Progenitor cell of endocrine pancreas (in vitro differentiated cells): Measurements from ENCODE around the gene GLYATL1B. TPM values are rescaled to one million over a fixed set of nuclear protein-coding genes. Genes with fewer than 3 reads are reported as not detected.
"Not testable (repeated sequence)": the region's sequence is repeated elsewhere in the genome, so short reads cannot be mapped to it uniquely, and the experiment has no call there.

ENCODE experiments used
- DNase-seq: peaks from one replicate; pipeline ENCODE4 v3.0.0; 2021; ENCODE audit warnings: low spot score; ENCODE audit not compliant: unreplicated experiment
- H3K27ac Mint-ChIP-seq: 2 replicates; pipeline ENCODE4 v1.8.0; 2021; ENCODE audit warnings: mild to moderate bottlenecking, moderate library complexity, mixed read lengths
- H3K27me3 Mint-ChIP-seq: 2 replicates; pipeline ENCODE4 v1.8.0; 2021; ENCODE audit warnings: mixed read lengths
- H3K36me3 Mint-ChIP-seq: 2 replicates; pipeline ENCODE4 v1.8.0; 2022; ENCODE audit warnings: mixed read lengths; ENCODE audit not compliant: insufficient read depth
- H3K4me1 Mint-ChIP-seq: 2 replicates; pipeline ENCODE4 v1.8.0; 2021; ENCODE audit warnings: low read depth, mixed read lengths
- H3K4me3 Mint-ChIP-seq: 2 replicates; pipeline ENCODE4 v1.8.0; 2021; ENCODE audit warnings: low read depth, mild to moderate bottlenecking, moderate library complexity, mixed read lengths
- H3K9me3 Mint-ChIP-seq: 2 replicates; pipeline ENCODE4 v1.8.0; 2021; ENCODE audit warnings: low read depth, mixed read lengths
- total RNA-seq: library from RNA; stranded (reverse); gene quantifications from 2 replicates; pipeline ENCODE4 v1.2.1, GENCODE V29; 2021
- TF ChIP-seq, protein P1 (sequence below): fragments of 200-600 bp; sonication (generic); IDR thresholded peaks from one replicate; pipeline ENCODE4 v1.5.0; 2021; ENCODE audit warnings: antibody characterized with exemption, mild to moderate bottlenecking; ENCODE audit not compliant: unreplicated experiment

Gene GLYATL1B
- total RNA-seq, 1 donor from 2014 or later, result not detected

DNA sequence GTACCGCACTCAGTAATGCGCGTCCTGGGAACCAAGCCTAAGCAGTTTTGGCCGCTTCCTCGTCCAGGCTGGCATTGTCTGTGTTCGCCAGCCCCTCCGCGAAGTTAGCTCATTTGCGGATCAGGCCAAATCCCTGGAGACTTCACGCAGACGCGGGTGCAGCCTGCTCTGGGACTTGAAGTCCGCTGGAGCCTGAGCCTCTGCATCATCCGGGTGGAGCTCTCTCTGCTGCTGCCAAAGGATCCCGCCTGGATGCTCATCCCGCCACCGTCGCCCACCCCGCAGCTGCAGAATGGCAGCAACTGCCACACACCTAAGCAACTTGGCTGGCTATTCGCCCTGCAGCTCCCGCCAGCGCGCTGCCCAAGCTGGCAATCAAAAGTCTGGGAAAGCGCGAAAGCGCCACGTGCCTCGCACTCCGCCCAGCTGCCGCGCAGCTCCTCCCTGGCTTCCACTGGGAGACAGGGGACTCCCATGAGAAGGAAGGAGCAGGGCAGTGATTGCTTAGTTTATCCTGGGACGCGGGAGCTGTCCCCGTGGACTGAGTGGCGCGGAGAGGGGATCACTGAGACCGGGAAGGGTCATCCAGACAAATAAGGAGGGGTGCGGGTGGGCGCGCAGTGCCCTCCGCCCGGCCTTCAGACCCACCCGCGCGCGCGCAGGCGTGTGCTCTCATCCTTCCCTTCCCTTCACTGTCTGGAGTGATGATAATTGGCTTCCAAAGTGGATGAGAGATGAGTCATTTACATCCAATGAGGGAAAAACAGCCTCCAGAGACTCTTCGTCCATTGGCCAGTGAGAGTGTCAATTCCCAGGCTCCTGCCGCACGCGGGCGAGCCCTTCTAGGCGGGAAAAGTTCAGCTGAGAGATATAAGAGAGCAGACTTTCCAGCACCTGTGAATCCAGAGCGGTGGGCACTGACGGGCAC is 23.2 kb upstream of the GLYATL1B start:
- no peaks in the 10 kb centered on the region for H3K9me3 Mint-ChIP-seq
- H3K36me3 Mint-ChIP-seq, result no peaks in the 10 kb centered on the region
- H3K4me3 Mint-ChIP-seq, result no peak overlapping the region
- H3K4me1 Mint-ChIP-seq, result peaks cover 2% of the 10 kb centered on the region
- H3K27me3 Mint-ChIP-seq, result peaks cover 39% of the 10 kb centered on the region
- no peak for DNase-seq
- TF ChIP-seq, protein P1, sequence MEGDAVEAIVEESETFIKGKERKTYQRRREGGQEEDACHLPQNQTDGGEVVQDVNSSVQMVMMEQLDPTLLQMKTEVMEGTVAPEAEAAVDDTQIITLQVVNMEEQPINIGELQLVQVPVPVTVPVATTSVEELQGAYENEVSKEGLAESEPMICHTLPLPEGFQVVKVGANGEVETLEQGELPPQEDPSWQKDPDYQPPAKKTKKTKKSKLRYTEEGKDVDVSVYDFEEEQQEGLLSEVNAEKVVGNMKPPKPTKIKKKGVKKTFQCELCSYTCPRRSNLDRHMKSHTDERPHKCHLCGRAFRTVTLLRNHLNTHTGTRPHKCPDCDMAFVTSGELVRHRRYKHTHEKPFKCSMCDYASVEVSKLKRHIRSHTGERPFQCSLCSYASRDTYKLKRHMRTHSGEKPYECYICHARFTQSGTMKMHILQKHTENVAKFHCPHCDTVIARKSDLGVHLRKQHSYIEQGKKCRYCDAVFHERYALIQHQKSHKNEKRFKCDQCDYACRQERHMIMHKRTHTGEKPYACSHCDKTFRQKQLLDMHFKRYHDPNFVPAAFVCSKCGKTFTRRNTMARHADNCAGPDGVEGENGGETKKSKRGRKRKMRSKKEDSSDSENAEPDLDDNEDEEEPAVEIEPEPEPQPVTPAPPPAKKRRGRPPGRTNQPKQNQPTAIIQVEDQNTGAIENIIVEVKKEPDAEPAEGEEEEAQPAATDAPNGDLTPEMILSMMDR, result no peak
- no peak overlapping the region for H3K27ac Mint-ChIP-seq

- not testable (repeated sequence) for H3K27ac Mint-ChIP-seq, H3K9me3 Mint-ChIP-seq, H3K4me1 Mint-ChIP-seq, H3K4me3 Mint-ChIP-seq, H3K36me3 Mint-ChIP-seq, DNase-seq
- peaks cover 42% of the 10 kb centered on the region for H3K27me3 Mint-ChIP-seq
Measured at GRCh38 chr11:59063996-59064727, 21.9 kb upstream of the GLYATL1B start.

GRCh38 chr11:59069087-59069486 is 17.0 kb upstream of the GLYATL1B start:
- H3K4me1 Mint-ChIP-seq, result no peaks in the 10 kb centered on the region
- H3K4me3 Mint-ChIP-seq, result no peak overlapping the region
- no peaks in the 10 kb centered on the region for H3K36me3 Mint-ChIP-seq
- peaks cover 3% of the 10 kb centered on the region for H3K9me3 Mint-ChIP-seq
- TF ChIP-seq, protein P1, result no peak
- DNase-seq, result no peak
- no peak overlapping the region for H3K27ac Mint-ChIP-seq
- H3K27me3 Mint-ChIP-seq, result peaks cover 35% of the 10 kb centered on the region

DNA sequence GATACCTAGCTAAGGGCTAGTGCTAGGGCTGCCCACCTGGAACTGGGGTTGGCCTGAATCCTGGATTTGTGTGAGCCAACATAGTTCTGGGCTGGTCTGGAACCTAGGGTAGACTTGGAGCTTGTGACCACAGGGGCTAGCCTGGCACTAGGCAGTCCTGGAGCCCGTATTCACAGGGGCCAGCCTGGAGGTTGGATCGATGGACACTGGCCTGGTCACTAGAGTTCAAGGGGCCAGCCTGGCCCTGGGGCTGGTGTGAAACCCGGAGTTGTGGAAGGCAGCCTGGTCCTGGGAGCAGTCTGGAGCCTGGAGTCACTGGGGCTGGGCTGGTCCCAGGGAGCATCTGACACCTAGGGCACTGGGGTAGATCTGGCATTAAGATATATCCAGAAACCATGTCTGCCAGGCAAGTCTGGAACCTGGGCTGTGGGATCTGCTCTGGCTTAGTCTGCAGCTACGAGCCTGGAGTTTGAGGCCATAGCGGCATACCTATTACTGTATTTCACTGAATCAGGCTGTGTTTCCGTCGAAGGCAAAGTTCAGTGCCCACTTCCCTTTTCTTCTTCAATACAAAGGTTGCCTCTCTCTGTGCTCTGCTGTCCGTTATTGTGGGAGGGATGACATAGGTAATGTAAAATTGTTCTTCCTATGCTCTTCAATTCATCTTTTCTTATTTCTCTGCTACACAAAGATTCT is 9.1 kb upstream of the GLYATL1B start:
- Mint-ChIP-seq H3K36me3 (no peaks in the 10 kb centered on the region), H3K27me3 (peaks cover under 1% of the 10 kb centered on the region), H3K9me3 (peaks cover 3% of the 10 kb centered on the region), H3K4me3 (no peak overlapping the region), H3K27ac (no peak overlapping the region), H3K4me1 (no peaks in the 10 kb centered on the region)
- TF ChIP-seq, protein P1, result no peak
- DNase-seq, result no peak

DNA sequence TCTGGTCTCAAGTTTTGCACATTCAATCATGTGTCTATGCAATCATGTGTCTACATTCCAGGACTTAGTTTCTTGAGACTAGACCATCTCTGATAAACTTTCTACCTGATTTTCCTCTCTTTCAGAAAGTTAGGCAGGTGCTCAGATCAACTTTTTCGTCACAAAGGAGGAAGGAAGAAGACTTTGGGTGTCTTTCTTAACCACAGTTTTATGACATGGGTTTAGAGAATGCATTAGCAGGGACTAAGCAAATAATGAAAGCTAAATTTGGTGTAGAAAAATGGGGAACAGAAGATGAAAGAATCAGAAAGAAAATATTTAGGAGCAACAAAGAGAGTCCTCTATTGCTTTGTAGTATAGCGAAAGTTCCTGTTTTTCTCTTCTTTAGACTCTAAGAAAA is 7.7 kb upstream of the GLYATL1B start:
- peaks cover 1% of the 10 kb centered on the region for H3K9me3 Mint-ChIP-seq

More for the DNA sequence above, 7.7 kb upstream of the GLYATL1B start:
- H3K27ac Mint-ChIP-seq, result no peak overlapping the region
- H3K36me3 Mint-ChIP-seq, result no peaks in the 10 kb centered on the region
- TF ChIP-seq, protein P1, result no peak
- peaks cover 3% of the 10 kb centered on the region for H3K27me3 Mint-ChIP-seq
- DNase-seq, result no peak
- no peak overlapping the region for H3K4me3 Mint-ChIP-seq
- H3K4me1 Mint-ChIP-seq, result no peaks in the 10 kb centered on the region
